ENCODE measurements around the gene NEO1. TPM values are rescaled to one million over a fixed set of nuclear protein-coding genes. Genes with fewer than 3 reads are reported as not detected.

The NEO1 gene
- total and polyA plus RNA-seq, 7 donors = 2.5 to 33.3 (median 22.5) TPM

DNA sequence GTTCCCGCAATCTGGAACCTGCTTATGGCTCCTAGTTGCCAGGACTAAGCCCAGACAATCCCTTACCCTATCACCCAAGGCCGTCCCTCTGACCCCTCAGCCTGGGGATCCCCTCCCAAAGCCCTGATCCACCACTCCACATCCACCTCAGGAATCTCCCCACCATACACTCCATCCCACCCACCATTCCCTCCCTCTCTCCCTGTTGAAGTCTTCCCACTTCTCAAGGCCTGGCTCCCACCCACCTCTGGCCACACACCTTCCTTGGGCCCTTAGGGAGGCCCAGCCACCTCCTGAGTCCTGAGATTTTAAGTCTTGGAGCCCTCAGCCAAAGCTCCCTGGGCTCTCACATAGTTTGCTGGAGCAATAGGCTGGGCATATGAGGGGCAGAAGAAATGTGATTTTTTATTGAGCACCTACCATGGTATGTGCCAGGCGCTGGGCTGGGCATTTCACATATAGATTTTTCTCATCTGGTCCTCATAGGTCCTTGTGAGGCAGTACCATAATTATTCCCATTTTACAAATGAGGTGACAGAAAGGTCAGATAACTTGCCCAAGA, 268.4 kb downstream of the NEO1 start:
- Histone ChIP-seq H3K27me3 (ENCODE audit: insufficient read depth in 3 of 3, low read length in 2 of 3) (peaks cover 0 to 17% (median 10%) of the 10 kb centered on the region in 3 donors), H3K4me1 (no peaks in the 10 kb centered on the region), H3K4me3 (no peak overlapping the region), H3K9me3 (no peaks in the 10 kb centered on the region), H3K27ac (no peak overlapping the region), H3K36me3 (ENCODE audit: insufficient read depth in 1 of 2, low read depth in 1 of 2) (no peaks in the 10 kb centered on the region)
- TF ChIP-seq, protein P1, sequence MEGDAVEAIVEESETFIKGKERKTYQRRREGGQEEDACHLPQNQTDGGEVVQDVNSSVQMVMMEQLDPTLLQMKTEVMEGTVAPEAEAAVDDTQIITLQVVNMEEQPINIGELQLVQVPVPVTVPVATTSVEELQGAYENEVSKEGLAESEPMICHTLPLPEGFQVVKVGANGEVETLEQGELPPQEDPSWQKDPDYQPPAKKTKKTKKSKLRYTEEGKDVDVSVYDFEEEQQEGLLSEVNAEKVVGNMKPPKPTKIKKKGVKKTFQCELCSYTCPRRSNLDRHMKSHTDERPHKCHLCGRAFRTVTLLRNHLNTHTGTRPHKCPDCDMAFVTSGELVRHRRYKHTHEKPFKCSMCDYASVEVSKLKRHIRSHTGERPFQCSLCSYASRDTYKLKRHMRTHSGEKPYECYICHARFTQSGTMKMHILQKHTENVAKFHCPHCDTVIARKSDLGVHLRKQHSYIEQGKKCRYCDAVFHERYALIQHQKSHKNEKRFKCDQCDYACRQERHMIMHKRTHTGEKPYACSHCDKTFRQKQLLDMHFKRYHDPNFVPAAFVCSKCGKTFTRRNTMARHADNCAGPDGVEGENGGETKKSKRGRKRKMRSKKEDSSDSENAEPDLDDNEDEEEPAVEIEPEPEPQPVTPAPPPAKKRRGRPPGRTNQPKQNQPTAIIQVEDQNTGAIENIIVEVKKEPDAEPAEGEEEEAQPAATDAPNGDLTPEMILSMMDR (IDR thresholded peaks at IDR 0.05) = no peak
- WGBS, 3 donors = 92 to 94% (median 92%) methylated on average over 3 of the region's 3 CpGs
- ATAC-seq = no peak
- DNase-seq = no peak
- intact Hi-C loops (cut with DNase I) = no loop called here

DNA sequence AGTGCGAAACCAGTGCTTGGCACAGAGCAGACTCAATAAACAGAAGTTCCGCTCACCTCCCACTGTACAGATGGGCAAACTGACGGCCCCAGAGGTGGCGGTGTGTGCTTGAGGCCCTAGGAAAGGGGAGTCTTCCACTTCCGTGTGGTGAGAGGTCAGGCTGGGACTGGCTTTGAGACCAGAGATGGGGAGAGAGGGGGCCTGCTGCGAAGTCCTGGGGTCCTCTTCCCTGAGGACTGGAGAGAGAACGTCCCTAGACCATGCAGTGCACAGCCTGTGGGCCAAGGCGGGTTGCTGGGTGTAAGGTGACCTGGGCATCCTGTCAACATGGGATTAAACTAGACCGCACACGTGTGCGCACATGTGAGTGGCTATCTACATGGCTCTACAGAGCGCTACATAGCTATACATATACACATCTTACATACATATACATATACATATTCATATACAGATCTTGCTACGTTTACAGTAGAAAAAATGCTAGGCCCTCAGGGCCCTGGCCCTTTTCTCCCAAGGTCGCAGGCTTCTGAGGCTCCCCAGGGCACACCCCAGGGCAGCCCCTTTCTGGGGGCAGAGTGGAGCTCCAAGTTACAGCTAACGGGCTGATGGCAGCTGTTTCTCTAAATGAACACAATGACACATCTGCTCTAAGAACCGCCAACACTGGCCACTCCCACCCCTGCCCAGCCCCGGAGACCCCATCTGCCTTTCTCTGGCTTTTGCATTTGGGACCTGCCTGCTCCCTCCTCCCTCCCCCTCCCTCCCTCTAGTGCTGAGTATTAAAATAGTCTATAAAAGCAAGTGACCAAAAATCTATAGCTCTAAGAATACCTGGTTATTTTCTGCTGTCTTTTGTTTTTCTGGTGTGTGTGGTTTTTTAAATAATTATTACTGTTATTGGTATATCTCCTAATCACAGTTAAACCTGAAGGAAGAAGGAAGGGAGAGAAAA, 269.5 kb downstream of the NEO1 start:
- peak in 1 of 2 donors; percentile 15 for DNase-seq
- Histone ChIP-seq H3K9me3 (no peaks in the 10 kb centered on the region), H3K4me1 (no peaks in the 10 kb centered on the region), H3K27ac (no peak overlapping the region), H3K27me3 (ENCODE audit: insufficient read depth in 3 of 3, low read length in 2 of 3) (peaks cover 0 to 17% (median 10%) of the 10 kb centered on the region in 3 donors), H3K36me3 (ENCODE audit: insufficient read depth in 1 of 2, low read depth in 1 of 2) (no peaks in the 10 kb centered on the region), H3K4me3 (no peak overlapping the region)
- WGBS, 3 donors = 68 to 73% (median 69%) methylated on average over 17 of the region's 17 CpGs
- intact Hi-C loops (cut with DNase I) = no loop called here
- ATAC-seq = no peak
- TF ChIP-seq, protein P1 (IDR thresholded peaks at IDR 0.05) = no peak

- TF ChIP-seq, protein P1 (IDR thresholded peaks at IDR 0.05) = no peak
- no peak for ATAC-seq
- H3K4me3 ChIP-seq = no peak overlapping the region
- H3K27ac ChIP-seq = no peak overlapping the region
- H3K27me3 ChIP-seq (ENCODE audit: insufficient read depth in 3 of 3, low read length in 2 of 3) = peaks cover 0 to 15% (median 10%) of the 10 kb centered on the region in 3 donors
- intact Hi-C loops (cut with DNase I) = no loop called here
- no peaks in the 10 kb centered on the region for H3K36me3 ChIP-seq (ENCODE audit: insufficient read depth in 1 of 2, low read depth in 1 of 2)
- no peak for DNase-seq
- H3K4me1 ChIP-seq = no peaks in the 10 kb centered on the region
- H3K9me3 ChIP-seq = no peaks in the 10 kb centered on the region
- 78 to 86% (median 79%) methylated on average over 28 to 38 of the region's 38 CpGs for WGBS, 3 donors
Measured at GRCh38 chr15:73322665-73323373, 270.6 kb downstream of the NEO1 start.

DNA sequence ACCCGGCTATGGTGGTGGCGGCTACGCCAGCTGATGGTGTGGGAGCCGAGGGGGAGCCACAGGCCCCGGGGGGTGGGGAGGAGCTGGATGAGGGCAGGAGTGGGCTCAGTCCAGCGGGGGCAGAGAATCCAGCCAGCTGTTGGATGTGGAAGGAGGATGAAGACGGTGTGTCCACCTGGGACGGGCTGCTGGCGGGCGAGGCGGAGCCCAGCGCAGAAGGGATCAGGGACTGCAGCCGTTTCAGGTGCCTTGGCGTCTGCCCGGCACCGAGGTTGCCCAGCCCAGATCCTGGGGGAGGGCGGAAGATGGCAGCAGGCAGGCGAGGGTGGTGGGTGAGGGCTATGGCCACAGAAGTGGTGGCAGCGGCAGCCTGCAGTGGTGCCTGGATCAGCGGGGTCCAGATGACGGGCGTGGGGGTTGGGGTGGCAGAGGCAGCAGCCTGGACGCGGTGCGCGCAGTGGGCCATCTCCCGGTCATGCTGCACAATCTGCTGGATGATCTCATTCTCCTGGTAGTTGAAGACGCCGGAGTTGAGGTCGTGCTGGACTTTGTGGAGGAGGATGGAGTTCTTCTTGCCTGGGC, 271.2 kb downstream of the NEO1 start:
- Histone ChIP-seq H3K9me3 (no peaks in the 10 kb centered on the region), H3K27ac (no peak overlapping the region), H3K4me1 (no peaks in the 10 kb centered on the region), H3K4me3 (no peak overlapping the region), H3K36me3 (ENCODE audit: insufficient read depth in 1 of 2, low read depth in 1 of 2) (no peaks in the 10 kb centered on the region), H3K27me3 (ENCODE audit: insufficient read depth in 3 of 3, low read length in 2 of 3) (peaks cover 0 to 15% (median 10%) of the 10 kb centered on the region in 3 donors)
- intact Hi-C loops (cut with DNase I) = no loop called here
- DNase-seq (no peak), ATAC-seq (no peak)
- TF ChIP-seq, protein P1 (IDR thresholded peaks at IDR 0.05) = no peak
- 88 to 90% (median 89%) methylated on average over 30 of the region's 30 CpGs for WGBS, 3 donors

Data from psoas muscle (tissue), 8 donors.